ENCODE measurements around the gene CPLX3.

Gene CPLX3

GRCh38 chr15:74866090-74866489 lies 39.7 kb downstream of the CPLX3 start:
- DNase-seq (ENCODE audit: low read depth) = no peak
- H3K4me3 ChIP-seq (ENCODE audit: control insufficient read depth, low read depth, low read length) = no peak overlapping the region
- TF ChIP-seq CTCF (IDR thresholded peaks at IDR 0.05; ENCODE audit: control insufficient read depth, insufficient read depth, low read depth, low read length, missing control alignments) = no peak

DNA sequence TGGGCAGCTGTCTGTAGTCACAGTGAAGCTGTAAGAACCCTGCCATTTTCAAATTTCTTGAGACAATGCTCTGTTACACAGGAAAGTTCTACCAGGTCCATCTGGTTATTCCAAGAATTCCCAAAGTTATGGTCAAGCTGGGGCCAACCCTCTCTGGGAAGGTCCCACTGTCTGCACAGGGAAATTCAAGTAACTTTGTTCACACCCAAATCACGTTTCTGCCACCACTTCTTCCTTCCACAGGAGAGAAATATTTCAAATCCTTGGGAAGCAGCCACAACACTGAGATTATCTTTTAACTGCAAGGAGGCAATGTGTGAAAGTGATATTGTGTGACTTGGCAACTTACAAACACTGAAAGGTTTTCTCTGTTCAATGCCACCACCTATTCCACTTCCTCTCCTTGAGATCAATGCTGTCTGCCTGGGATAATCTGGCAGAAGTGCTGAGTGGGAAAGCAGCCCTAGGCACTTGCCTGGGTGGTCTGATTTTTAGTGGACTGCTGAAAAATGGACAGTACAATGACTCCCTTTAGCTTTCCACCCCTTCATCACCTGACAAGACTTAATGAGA lies 41.1 kb downstream of the CPLX3 start:
- no peak for DNase-seq (ENCODE audit: low read depth)
- TF ChIP-seq CTCF (IDR thresholded peaks at IDR 0.05; ENCODE audit: control insufficient read depth, insufficient read depth, low read depth, low read length, missing control alignments) = no peak

DNA sequence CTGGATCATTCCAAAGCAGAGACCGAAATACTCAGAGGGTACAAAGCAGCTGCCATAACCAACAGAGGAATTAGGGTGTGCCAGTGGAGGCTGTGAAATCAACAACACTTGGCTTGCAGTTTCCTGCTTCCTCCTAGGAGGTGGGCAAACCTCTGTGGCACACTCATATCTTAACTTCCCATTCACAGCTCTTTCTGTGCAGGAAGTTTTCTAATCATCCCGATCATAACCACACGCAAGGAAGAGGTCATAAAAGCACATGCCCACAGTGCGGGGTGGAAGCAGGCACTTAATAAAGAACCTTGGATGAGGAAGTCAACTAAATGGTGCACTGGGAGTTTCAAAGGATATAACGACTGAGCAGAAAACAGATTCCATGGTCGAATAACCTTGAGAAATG lies 41.6 kb downstream of the CPLX3 start:
- no peak overlapping the region for H3K4me3 ChIP-seq (ENCODE audit: control insufficient read depth, low read depth, low read length)
- TF ChIP-seq CTCF (IDR thresholded peaks at IDR 0.05; ENCODE audit: control insufficient read depth, insufficient read depth, low read depth, low read length, missing control alignments) = no peak
- DNase-seq (ENCODE audit: low read depth) = no peak

More for the DNA sequence above, 41.1 kb downstream of the CPLX3 start:
- H3K4me3 ChIP-seq (ENCODE audit: control insufficient read depth, low read depth, low read length) = no peak overlapping the region

DNA sequence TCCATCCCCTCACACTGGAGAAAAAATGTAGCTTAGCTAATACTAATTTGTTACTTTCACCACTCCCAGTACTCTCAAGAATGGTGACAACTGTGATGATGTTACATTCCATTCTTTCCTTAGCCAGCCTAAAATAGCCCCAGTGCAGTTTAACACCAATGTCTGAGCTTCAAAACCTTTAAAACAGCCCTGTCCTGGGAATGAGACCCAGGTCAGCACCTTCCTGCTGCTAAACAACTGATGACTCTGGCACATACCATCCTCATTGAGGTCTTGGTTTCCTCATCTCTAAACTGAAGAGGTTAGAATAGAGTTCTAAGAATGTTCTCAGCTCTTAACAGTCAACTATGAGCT lies 42.9 kb downstream of the CPLX3 start:
- TF ChIP-seq CTCF (IDR thresholded peaks at IDR 0.05; ENCODE audit: control insufficient read depth, insufficient read depth, low read depth, low read length, missing control alignments) = no peak

DNA sequence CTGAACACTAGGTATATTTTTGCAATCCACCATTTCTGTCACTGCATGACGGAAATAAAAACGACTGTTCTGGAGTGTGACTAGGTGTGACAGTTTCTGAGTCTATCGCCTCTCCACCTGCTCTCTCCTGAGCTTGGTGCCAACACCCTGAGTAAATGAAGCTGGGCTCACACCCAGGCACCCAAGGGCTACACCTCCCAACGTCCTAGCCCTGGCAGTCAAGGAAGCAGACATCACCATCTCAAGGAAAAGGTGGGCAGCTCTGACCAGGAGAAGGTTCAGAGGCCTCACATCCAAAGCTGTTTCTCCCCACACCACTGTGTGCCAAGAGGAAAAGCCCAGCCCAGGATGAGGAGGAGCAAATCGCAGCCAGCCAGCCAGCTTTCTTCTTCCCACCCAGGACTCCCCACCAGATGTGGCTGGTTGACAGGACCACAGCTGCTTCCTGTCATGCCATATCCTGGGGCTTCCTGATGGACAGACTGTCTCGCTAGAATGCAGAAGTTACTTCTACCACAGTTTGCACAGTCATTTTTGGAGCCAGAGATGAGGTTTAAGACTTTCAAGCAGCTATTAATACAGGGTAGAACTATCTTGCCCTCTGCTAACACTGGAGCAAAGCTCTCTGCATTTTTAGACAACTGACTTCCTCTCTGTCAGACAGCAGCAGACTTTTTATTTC lies 43.4 kb downstream of the CPLX3 start:
- no peak overlapping the region for H3K4me3 ChIP-seq (ENCODE audit: control insufficient read depth, low read depth, low read length)
- TF ChIP-seq CTCF (IDR thresholded peaks at IDR 0.05; ENCODE audit: control insufficient read depth, insufficient read depth, low read depth, low read length, missing control alignments) = no peak
- DNase-seq (ENCODE audit: low read depth) = no peak

More for the DNA sequence above, 42.9 kb downstream of the CPLX3 start:
- no peak overlapping the region for H3K4me3 ChIP-seq (ENCODE audit: control insufficient read depth, low read depth, low read length)
- DNase-seq (ENCODE audit: low read depth) = no peak

DNA sequence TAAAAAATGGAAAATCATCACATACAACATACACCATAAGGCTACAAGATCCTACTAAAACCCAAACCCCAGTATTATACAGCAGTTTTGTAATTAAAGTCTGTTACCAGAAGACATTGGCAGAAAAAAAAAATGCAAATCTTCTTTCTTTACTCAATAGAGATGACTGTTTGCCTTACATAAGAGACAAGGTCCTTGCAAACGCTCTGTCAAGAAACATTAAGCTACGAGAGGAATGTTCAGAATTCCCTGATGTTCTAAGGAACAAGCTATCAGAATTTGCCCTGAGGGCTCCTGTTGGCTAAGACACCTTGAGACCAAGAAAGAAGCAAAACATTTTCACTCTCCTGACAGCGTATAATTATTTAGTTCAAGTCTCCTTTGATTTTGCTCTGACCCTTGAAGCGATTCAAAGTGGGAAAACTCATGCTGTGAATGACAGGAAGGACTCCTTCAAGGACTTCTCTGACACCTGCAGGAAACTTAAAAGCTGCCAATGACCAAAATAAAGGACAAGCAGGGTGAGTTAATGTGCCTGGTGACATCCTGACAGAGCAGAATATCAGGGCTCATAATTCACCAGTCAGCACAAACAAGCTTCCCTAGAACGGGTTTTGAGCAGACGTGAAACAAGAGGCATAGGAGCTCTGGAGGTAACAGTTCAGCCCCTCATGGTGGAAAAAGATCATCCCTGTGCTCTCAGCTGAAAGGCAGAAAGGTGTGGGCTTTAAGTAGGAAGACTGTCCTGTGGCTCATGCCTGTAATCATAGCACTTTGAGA lies 44.2 kb downstream of the CPLX3 start:
- H3K4me3 ChIP-seq (ENCODE audit: control insufficient read depth, low read depth, low read length) = no peak overlapping the region
- no peak for TF ChIP-seq CTCF (IDR thresholded peaks at IDR 0.05; ENCODE audit: control insufficient read depth, insufficient read depth, low read depth, low read length, missing control alignments)
- DNase-seq (ENCODE audit: low read depth) = no peak

All from AG09309 (cell line).